IPS-NIHi11 (cell line): Measurements from ENCODE around the gene UBE2V1.

ENCODE experiments used
- DNase-seq: peaks from one replicate; pipeline ENCODE4 v3.0.0; 2012; ENCODE audit warnings: mixed read lengths, low spot score

The UBE2V1 gene

DNA sequence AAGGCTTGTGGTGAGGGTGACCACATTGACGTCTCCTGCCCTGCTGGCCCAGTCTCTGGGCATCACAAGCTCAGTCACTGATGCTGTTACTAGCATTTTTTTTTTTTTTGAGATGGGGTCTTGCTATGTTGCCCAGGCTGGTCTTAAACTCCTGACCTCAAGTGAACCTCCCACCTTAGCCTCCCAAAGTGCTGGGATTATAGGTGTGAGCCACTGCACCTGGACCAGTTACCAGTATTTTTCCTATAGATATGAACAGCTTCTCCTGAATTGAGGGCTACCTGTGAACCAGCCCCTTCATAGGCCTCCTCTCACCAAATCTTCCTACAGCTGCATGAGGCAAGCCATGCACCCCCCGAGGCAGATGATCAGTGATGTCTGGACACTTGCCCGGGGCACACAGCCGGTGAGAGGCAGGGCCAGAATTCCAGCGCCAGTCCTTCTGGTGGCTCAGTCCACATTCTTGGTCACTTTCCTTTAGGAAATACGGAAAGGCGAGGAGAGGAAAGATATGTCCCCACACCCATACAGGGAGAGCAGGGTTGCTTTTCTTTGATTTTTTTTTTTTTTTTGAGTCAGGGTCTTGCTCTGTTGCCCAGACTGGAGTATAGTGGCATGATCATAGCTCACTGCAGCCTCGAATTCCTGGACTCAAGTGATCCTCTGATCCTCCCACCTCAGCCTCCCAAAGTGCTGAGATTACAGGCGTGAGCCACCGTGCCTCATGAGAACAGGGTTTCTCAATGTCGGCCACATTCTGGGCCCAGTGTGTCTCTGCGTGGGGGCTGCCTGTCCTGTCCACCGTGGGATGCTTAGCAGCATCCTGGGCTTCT, 50.7 kb downstream of the UBE2V1 start:
- DNase-seq = no peak

DNA sequence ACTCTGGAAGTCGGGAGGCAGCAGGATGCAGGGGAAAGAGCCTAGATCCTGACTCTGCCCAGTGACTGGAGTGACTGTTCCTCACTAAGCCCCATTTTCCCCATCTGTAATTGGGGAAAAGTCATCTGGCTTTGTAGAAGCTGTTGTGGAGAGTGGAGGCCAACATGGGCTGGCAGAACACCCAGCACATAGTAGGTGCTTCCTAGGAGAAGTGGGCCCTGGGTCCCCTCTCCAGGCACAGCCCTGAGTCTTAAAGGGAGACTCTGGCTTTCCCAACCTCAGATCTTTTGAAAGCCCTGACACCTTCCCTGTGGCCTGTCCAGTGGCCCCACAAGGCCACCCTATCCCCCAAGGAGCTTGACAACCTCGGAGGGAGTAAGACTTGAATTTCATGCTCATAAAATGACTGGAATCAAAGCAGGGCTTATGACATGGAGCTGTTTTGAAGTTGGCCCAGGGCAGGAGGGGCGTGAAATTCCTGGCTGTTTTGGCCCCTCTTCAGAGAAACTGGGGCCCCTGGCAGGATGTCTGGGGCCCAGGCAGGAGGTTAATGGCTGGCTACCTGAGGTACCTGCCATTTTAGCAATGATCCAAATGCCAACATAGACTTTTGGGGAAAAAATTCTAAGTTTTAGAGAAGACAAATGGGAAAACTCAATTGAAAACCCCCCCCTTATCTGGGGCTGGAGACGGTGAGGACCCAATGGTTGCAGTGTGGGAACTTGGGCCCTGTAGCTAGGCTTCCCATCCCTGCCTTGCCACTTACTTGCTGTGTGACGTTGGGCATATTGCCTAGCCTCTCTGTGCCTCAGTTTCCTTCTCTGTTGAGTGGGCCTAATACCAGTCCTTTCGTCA, 51.6 kb downstream of the UBE2V1 start:
- no peak for DNase-seq

DNA sequence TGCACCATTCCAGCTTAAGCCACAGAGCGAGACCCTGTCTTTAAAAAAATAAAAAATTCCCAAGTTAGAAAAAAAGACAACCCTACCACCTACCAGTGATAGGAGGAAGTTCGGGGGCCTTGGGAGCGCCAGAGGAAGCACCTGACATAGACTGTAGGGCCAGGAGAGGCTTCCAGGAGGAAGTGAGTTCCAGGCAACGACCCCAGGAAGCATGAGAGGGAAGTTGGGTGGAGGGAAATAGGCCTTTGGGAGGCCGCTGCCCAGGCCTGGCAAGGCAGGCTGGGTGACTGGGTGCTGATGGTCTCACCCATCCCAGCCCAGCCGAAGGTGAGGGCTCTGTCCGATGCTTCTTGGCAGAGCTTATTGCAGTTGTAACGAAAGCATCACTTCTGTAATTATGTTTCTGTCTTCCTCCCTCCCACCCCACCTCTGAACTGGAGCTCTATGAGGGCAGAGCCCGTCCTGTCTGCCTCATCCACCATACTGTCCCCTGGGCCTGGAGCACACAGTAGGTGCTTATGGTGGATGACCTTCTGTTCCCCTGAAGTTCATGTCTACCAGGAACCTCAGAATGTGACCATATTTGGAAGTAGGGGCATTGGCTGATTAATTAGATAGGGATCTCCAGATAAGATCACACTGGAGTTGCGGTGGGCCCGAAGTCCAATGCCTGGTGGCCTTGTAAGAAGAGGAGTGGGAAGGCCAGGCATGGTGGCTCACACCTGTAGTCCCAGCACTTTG, 54.1 kb downstream of the UBE2V1 start:
- no peak for DNase-seq

DNA sequence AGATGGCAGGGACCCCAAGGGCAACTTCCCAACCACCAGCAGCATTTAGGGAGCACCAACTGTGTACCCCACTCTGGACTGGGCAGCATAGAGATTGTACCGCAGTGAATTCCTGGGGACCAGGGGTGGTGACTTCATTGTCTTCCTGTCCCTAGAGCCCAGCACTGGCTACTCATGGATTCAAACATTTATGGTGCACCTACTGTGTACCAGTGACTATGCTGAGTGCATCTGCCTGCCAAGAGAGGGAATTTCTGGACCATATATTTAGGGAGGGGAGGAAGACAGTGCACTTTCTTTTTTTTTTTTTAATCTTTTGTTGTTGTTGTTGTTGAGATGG, 55.3 kb downstream of the UBE2V1 start:
- no peak for DNase-seq

DNA sequence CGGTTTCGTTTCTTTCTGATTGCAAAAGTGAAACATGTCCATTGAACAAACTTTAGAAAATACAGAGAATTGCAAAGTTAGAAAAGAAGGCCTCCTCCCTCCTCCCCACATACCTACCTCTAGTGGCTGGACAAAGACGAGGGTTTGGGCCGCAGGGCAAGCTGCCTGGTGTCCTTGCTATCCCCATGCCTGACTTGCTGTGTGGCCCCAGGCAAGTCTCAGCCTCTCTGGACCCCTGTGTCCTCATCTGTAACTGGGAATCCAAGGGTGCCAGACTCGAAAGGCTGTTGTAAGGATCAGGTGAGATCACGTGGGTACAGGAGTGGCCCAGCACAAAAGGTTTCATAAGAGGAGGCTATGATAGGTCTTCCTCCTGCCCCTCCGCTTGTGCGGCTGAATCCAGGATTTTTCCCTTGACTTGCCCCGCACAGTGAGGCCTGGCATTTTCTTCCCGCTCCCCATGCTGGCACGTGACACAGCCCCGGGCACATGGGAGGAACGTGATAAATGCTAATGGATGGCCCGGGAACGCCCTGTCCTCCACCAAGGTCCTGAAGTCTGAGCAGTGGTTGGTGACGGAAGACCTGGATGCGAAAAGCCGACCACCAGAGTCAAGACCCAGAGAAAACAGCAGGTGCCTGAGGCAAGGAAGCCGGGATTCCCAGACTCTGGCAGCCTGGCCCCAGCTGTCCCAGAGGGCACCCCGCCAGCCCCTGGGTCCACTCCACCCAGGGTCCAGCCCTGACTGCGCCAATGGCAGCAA, 55.8 kb downstream of the UBE2V1 start:
- DNase-seq = no peak

DNA sequence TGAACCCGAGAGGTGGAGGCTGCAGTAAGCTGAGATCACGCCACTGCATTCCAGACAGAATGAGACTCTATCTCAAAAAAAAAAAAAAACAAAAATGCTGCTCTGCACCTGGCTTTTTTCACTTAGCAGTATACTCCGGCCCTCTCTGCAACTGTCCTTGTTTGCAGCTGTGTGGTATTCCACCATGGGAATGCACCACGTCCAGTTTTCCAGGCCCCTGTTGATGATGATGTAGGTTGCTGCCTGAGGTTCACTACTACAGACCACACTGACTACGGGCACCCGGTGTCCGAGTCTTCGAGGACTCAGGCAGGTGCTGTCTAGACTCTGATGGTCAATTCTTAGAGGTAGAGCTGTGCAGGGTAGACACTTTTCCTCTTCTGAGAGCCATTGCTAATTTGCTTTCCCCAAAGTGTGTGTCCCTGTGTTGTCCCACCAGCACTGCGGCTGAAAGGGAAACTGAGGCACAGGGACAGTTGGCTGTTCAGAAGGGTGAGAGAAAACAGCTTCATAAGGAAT, 56.5 kb downstream of the UBE2V1 start:
- no peak for DNase-seq

DNA sequence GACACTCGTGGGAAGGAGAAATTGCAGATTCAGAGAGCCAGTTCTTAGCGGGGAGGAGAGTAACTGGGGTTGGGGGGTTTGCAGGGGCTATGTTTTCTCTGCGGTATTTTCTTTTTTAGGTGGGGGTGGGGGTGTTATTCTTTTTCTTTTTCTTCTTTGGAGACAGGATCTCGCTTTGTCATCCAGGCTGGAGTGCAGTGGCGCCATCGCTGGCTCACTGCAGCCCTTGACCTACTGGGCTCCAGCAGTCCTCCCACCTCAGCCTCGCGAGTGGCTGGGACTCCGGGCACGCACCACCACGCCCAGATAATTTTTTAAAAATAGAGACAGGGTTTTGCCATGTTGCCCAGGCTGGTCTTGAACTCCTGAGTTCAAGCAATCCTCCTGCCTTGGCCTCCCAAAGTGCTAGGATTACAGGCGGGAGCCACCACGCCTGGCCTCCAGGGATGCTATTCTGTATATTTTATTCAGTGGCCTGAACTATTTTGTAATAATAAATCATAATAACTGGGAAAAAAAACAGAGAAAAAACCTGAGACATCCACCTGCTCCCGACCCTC, 57.3 kb downstream of the UBE2V1 start:
- no peak for DNase-seq

DNA sequence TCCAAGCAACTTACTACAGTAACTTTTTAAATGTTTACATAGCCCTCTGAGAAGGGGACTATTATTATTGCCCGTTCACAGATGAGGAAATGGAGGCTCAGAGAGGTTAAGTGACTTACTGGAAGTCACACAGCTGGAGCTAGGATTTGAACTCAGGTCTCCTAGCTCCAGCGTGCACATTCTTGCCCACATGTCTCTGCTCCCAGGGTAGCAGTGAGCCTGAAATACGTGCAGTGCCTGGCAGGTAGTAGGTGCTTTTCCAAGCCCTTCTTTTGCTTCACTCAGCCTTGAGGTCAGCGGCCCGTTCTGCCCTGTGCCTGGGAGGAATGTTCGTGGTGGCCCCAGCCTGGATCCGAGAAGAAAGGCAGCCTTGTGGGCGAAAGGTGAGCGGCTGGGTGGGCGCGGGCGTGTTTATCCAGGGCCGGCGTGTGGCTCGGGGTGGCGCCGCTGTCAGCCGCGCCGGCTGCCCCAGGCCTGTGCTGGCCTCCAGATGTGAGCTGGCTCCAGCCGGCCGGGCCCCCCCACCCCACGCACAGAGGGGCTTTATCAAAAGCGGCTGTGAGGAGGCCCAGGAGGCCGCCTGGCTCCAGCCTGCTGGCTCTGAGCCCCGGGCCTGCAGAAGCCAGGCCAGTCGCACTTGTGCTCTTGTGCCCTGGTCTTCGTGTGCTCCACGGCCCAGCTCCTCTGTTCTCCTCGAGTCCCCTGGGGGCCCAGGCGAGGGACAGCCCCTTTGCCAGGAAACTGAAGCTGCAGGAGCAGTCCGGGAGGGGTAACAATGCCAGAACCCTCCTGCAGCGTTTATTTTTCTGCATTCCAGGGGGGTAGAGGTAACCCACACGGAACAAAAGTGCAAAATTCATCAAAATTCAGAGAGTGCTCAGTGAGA, 58.1 kb downstream of the UBE2V1 start:
- DNase-seq = no peak

DNA sequence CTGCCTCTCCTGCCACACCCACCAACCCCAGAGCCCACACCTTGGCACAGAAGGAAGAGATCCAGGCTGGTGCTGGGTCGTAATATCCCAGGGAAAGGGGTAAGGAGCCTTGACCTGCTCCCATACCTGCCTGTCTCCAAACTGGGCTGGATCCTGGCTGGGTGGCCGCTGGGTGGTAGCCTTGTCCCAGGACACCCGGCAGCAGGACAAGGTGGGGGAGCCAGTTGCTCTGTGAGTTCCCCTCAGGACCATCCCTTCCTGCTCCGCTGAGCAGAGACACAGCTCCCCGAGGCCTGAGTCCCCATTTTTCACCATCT, 58.8 kb downstream of the UBE2V1 start:
- no peak for DNase-seq

DNA sequence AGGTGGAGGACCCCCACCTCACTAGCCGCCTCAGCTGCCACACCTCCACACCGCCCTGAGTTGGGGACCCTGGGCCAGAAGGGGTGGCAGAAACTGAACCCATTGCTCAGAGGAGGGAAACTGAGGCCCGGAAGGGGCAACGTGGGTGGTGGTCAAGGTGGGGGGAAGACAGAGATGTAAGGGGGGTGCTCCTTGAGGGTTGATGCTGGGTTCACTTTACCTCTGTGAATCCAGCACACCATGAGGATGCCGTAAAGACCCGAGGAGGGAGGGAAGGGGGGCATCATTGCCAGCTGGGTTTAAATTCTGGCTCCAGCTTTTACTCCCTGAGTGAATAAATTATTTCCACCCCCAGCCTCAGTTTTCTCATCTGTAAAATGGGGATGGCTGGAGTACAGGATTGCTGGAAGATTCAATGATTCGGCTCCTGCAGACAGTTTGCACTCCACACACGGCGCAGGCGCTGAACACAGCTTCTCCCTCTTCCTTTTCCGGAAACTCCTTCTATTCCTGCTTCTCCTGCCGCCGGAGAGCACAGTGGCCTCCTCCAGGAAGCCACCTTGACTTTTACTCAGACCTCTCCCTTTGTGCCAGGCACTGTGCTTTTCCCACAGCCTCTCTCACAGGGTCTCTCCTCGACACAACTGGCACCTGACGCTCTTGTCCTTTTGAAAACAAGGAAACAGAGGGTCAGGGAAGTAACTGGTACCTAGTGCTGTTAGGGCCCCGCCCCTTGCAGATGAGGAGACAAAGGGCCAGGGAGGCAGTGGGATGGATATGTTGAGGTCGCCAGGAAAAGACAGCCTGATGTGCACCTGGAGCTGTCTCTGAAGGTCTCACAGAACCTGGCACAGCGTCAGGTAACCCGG, 59.4 kb downstream of the UBE2V1 start:
- no peak for DNase-seq

DNA sequence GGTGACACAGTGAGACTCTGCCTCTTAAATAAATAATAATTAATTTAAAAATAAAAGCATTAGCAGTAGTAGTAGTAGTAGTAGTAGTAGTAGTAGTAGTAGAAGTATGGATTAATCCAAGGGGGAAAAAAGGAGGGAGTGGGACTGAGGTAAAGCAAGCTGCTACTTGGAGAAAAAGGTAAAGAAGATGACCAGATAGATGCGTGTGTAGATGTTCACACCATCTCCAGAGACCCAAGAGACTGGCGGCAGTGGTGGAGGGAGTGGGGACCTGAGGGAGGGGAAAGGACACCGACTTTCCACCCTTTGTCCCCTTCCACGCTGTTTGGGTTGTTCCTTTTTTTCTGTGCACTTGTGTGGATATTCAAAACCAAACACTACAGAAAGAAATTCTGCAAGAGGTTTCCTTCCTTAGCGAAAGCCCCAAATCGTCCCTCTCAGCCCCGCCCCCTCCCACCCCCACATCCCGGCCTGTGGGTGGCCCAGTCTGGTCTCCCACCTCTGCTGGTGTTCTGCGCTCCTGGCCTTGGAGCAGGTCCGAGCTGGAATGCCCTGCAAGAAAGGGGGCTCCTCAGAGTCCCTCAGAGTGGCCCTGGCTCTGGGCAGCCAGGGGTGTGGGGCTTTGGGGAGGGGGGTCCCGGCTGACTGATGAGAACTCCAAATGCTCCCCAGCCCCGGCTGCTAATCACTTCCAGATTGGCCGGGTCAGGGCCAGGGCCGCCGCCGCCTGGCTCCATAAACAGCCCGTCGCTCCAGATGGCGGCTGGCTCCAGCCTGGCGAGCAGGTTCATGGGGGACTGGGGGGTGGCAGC, 60.2 kb downstream of the UBE2V1 start:
- DNase-seq = no peak

DNA sequence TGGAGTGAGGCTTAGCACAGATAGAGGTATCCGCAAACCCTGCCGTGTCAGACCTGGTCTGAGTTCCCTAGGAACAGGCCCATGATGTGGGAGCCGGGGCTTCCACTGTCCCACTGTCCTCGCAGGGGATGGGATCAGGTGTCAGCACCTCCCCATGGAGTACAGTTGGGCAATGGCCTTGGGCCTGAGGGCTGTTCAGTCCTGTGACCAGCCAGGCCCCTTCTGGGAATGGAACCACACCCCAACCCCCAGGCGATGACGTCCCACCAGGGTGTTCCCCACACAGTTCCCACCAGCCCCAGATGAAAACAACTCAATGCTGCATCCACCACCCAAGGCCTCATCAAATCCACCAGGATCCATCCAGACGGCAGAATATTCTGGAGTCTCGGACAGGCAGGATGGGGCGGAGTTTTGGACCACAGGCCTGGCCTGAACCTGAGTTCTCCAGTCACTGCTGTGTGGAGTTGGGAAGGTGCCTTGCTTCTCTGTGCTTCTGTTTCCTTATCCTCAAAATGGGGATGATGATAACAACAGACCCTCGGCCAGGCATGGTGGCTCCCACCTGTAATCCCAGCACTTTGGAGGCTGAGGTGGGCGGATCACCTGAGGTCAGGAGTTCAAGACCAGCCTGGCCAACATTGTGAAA, 62.2 kb downstream of the UBE2V1 start:
- DNase-seq = no peak

DNA sequence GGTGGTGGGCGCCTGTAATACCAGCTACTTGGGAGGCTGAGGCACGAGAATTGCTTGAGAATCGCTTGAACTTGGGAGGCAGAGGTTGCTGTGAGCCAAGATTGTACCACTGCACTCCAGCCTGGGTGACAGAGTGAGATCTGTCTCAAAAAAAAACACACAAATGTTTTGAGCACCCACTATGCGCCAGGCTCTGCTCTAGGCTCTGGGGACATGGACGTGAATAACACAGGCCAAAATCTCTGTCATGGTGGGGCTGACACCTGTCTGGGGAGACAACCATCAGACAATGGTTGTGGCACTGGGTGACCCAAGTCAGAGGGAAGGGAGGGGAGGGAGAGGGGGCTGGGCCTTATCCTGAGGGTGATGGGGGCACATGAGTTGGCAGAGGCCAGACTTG, 62.7 kb downstream of the UBE2V1 start:
- no peak for DNase-seq

DNA sequence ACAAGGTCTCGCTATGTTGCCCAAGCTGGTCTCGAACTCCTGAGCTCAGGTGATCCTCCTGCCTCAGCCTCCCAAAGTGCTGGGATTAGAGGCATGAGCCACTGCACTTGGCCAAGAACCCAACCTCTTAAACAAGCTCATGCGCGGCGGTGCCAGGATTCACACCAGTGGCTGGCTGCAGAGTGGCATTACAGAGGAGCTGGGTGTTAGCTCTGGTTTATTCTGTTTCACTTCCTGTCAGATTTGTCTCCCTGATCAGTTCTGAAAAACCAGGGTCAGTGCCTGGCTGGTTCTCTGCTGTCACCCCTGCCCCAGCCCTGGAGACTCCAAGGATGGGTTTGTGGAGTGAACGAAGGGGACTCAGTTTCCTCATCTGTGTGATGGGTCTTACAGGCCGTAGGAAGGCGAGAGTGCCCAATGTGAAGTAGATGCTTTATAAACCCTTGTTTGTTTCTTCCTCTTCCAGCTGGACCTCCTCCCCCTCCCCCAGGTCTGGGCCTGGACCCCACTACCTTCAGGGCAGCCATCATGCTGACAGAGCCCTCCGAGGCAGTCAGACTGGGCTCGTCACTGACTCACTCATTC, 63.4 kb downstream of the UBE2V1 start:
- DNase-seq = no peak

DNA sequence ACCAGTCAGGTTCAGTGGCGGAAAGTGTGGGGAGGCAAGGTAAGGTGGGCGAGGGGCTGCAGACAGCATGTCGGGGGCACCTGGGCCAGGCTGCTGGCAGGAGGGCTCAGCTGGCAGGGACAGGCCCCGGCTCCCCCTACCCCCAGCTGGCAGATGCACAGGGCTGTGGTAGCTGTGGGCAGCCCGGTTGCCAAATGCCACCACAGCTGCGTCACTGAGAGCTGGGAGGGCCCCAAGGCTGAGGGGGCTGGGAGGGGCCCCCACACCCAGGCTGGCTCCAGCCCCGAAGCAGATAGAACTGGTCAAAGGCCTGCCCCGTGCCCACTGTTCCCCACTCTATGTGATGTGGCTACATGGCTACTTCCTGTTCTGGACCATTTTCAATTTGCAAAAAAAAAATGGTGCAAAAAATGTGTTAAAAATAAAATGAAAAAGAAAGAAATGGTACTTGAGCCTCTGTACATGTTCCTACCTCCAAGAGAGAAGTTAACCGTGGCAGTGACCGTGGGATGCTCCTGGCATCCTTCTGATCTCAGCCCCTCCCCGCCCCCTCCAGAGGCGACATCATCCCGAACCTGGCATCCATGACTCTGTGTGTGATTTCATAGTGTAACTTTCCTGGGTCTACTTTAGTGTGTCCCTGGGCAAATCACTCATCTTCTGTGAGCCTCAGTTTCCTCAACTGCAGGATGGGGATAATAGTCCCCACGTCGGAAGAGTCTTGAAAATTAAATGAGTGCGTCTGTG, 64.4 kb downstream of the UBE2V1 start:
- DNase-seq = no peak

DNA sequence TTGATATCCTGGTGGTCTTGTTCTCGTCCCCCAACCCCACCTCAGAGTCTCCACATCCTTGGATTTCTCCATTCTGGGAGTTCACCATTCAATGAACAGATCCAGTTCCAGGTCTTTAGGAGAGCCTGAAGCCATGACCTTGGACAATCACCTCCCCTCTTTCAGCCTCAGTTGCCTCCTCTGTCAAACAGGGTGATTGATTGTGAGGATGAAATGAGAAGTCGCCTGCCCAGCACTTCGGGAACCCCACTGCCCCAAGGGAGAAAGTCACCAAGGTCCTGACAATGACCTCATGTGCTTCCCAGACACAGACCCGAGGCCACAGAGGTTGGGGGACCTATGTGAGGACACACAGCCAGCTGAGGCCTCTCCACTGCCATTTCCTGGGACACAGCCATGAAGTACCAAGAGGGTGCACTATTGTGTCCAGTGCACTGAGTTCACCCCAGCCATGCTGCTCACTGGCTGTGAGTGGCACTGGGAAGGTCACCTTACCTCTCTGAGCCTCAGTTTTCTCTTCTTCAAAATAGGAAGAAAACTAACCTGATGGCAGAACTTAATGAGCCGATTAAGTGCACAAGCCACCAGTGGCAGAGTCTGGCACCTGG, 68.5 kb downstream of the UBE2V1 start:
- no peak for DNase-seq
